LHCN-M2 (cell line): ENCODE measurements around the gene ARFGEF2. TPM values are rescaled to one million over a fixed set of nuclear protein-coding genes. Genes with fewer than 3 reads are reported as not detected.
"Not testable (repeated sequence)": the region's sequence is repeated elsewhere in the genome, so short reads cannot be mapped to it uniquely, and the experiment has no call there.

ENCODE experiments used
- DNase-seq: peaks from one replicate; pipeline ENCODE4 v3.0.0-alpha.2; 2012; ENCODE audit warnings: low read depth
- total RNA-seq: library from RNA; depleted of rRNA; stranded (reverse); fragments of >200 nt; gene quantifications from 2 replicates; pipeline ENCODE4 v1.2.3, GENCODE V29; 2014

The ARFGEF2 gene
- total RNA-seq, 1 experiment from 2014 or later = 32.9 TPM

GRCh38 chr20:48995589-48995988 is 74.1 kb downstream of the ARFGEF2 start:
- no peak for DNase-seq

- peak; percentile 2 for DNase-seq
Observed at GRCh38 chr20:48999890-49000870, 78.7 kb downstream of the ARFGEF2 start.

GRCh38 chr20:49001741-49002140 is 80.2 kb downstream of the ARFGEF2 start:
- DNase-seq = no peak

- DNase-seq = no peak
Observed at GRCh38 chr20:49006446-49006980, 85.0 kb downstream of the ARFGEF2 start.

- no peak for DNase-seq
Observed at GRCh38 chr20:49009899-49010631, 88.6 kb downstream of the ARFGEF2 start.

- no peak for DNase-seq
Observed at GRCh38 chr20:49024220-49024619, 102.7 kb downstream of the ARFGEF2 start.

- not testable (repeated sequence) for DNase-seq
Observed at GRCh38 chr20:49028177-49028576, 106.7 kb downstream of the ARFGEF2 start.

- peak; percentile 15 for DNase-seq
Observed at GRCh38 chr20:49028684-49029083, 107.2 kb downstream of the ARFGEF2 start.

GRCh38 chr20:49029203-49029602 is 107.7 kb downstream of the ARFGEF2 start:
- DNase-seq = no peak

- no peak for DNase-seq
Observed at GRCh38 chr20:49030954-49031619, 109.6 kb downstream of the ARFGEF2 start.

- no peak for DNase-seq
Observed at GRCh38 chr20:49032455-49032854, 110.9 kb downstream of the ARFGEF2 start.

- no peak for DNase-seq
Observed at GRCh38 chr20:49034070-49034732, 112.7 kb downstream of the ARFGEF2 start.

- DNase-seq = no peak
Observed at GRCh38 chr20:49037962-49038387, 116.5 kb downstream of the ARFGEF2 start.

GRCh38 chr20:49039854-49040253 is 118.3 kb downstream of the ARFGEF2 start:
- DNase-seq = no peak

- DNase-seq = no peak
Observed at GRCh38 chr20:49043000-49043399, 121.5 kb downstream of the ARFGEF2 start.

GRCh38 chr20:49045440-49046086 is 124.1 kb downstream of the ARFGEF2 start:
- DNase-seq = no peak

- peak; percentile 94 for DNase-seq
Observed at GRCh38 chr20:49046087-49046900, 124.8 kb downstream of the ARFGEF2 start, which contains the start of gene CSE1L. Gene CSE1L, plus strand, starts transcription at chr20:49046312. Its CDS starts 12,152 bp downstream, at chr20:49058464.

- no peak for DNase-seq
Observed at GRCh38 chr20:49052334-49052733, 130.8 kb downstream of the ARFGEF2 start.

- no peak for DNase-seq
Observed at GRCh38 chr20:49054056-49054643, 132.6 kb downstream of the ARFGEF2 start.
